MM.1S (cell line): ENCODE data around the gene PKIG.

Source experiments
- DNase-seq: peaks from one replicate; pipeline ENCODE4 v3.0.0-alpha.2; 2015
- H2AFZ ChIP-seq: fragments of 300-600 bp; sonication (generic); 2 replicates; pipeline ENCODE4 v1.6.0; 2016; ENCODE audit warnings: antibody characterized with exemption, low read length
- H3F3A ChIP-seq: fragments of 300-600 bp; sonication (generic); 2 replicates; pipeline ENCODE4 v1.6.1; 2016; ENCODE audit warnings: mild to moderate bottlenecking, antibody characterized with exemption, low read length, moderate library complexity, mixed read lengths; ENCODE audit not compliant: insufficient read depth
- H3K27ac ChIP-seq: fragments of 300-600 bp; sonication (generic); 2 replicates; pipeline ENCODE4 v1.5.1; 2016; ENCODE audit warnings: mild to moderate bottlenecking, low read length
- H3K27me3 ChIP-seq: fragments of 300-600 bp; sonication (generic); replicated peaks from 2 replicates; pipeline ENCODE4 v1.6.0; 2016; ENCODE audit warnings: low read length; ENCODE audit not compliant: insufficient read depth
- H3K36me3 ChIP-seq: fragments of 300-600 bp; sonication (generic); replicated peaks from 2 replicates; pipeline ENCODE4 v1.6.1; 2016; ENCODE audit warnings: mild to moderate bottlenecking, low read length, mixed read lengths; ENCODE audit not compliant: insufficient read depth
- H3K4me1 ChIP-seq: fragments of 300-600 bp; sonication (generic); 2 replicates; pipeline ENCODE4 v1.6.1; 2016; ENCODE audit warnings: low read length, mixed read lengths
- H3K4me2 ChIP-seq: fragments of 300-600 bp; sonication (generic); 2 replicates; pipeline ENCODE4 v1.6.0; 2016; ENCODE audit warnings: low read depth, low read length
- H3K4me3 ChIP-seq: fragments of 300-600 bp; sonication (generic); 2 replicates; pipeline ENCODE4 v1.5.1; 2016; ENCODE audit warnings: low read length, mixed read lengths
- H3K79me2 ChIP-seq: fragments of 300-600 bp; sonication (generic); 2 replicates; pipeline ENCODE4 v1.6.1; 2016; ENCODE audit warnings: mixed run types, low read length, mixed read lengths
- H3K9ac ChIP-seq: fragments of 300-600 bp; sonication (generic); 2 replicates; pipeline ENCODE4 v1.6.1; 2016; ENCODE audit warnings: low read length, mixed read lengths
- H3K9me2 ChIP-seq: fragments of 300-600 bp; sonication (generic); replicated peaks from 2 replicates; pipeline ENCODE4 v1.6.1; 2016; ENCODE audit warnings: mild to moderate bottlenecking, low read length, mixed read lengths; ENCODE audit not compliant: insufficient read depth
- H3K9me3 ChIP-seq: fragments of 300-600 bp; sonication (generic); replicated peaks from 2 replicates; pipeline ENCODE4 v1.6.1; 2016; ENCODE audit warnings: mild to moderate bottlenecking, low read length, mixed read lengths; ENCODE audit not compliant: insufficient read depth
- H4K20me1 ChIP-seq: fragments of 300-600 bp; sonication (generic); 2 replicates; pipeline ENCODE4 v1.6.1; 2016; ENCODE audit warnings: mild to moderate bottlenecking, low read length, moderate library complexity, mixed read lengths; ENCODE audit not compliant: insufficient read depth
- CTCF ChIP-seq: fragments of 300-600 bp; sonication (generic); IDR thresholded peaks from 2 replicates; pipeline ENCODE4 v1.5.1; 2016; ENCODE audit warnings: antibody characterized with exemption, low read length, mixed read lengths
- EZH2 ChIP-seq: fragments of 300-600 bp; sonication (generic); optimal IDR thresholded peaks from 2 replicates; pipeline ENCODE3; 2017; ENCODE audit warnings: low read depth, mild to moderate bottlenecking, antibody characterized with exemption, low read length, mixed read lengths
- EZH2phosphoT487 ChIP-seq: fragments of 300-600 bp; sonication (generic); IDR thresholded peaks from 2 replicates; pipeline ENCODE4 v1.6.1; 2018; ENCODE audit warnings: antibody characterized with exemption, low read length

The PKIG gene

GRCh38 chr20:44629017-44629385 is 46.6 kb downstream of the PKIG start:
- Histone ChIP-seq H3K4me1 (no peaks in the 10 kb centered on the region), H3K27me3 (no peaks in the 10 kb centered on the region), H3K4me2 (no peak overlapping the region), H3K9ac (no peak overlapping the region), H3K9me3 (no peaks in the 10 kb centered on the region), H3K9me2 (no peaks in the 10 kb centered on the region), H3K27ac (no peak overlapping the region), H4K20me1 (no peaks in the 10 kb centered on the region), H3K36me3 (peaks cover 26% of the 10 kb centered on the region), H3K4me3 (no peak overlapping the region), H3K79me2 (peaks cover 35% of the 10 kb centered on the region; the same call in 1 of the 2 replicates), H2AFZ (no peak overlapping the region), H3F3A (no peaks in the 10 kb centered on the region)
- TF ChIP-seq EZH2phosphoT487 (no peak), CTCF (no peak), EZH2 (no peak)
- no peak for DNase-seq

GRCh38 chr20:44629542-44629941 is 47.2 kb downstream of the PKIG start:
- Histone ChIP-seq H3K9me2 (no peaks in the 10 kb centered on the region), H3K4me3 (no peak overlapping the region), H3K9me3 (no peaks in the 10 kb centered on the region), H3K4me2 (no peak overlapping the region), H3F3A (no peaks in the 10 kb centered on the region), H3K9ac (no peak overlapping the region), H3K79me2 (peaks cover 32% of the 10 kb centered on the region; the same call in 1 of the 2 replicates), H4K20me1 (no peaks in the 10 kb centered on the region), H3K36me3 (peaks cover 21% of the 10 kb centered on the region), H2AFZ (no peak overlapping the region), H3K4me1 (no peaks in the 10 kb centered on the region), H3K27me3 (no peaks in the 10 kb centered on the region), H3K27ac (no peak overlapping the region)
- TF ChIP-seq EZH2 (no peak), CTCF (no peak), EZH2phosphoT487 (no peak)
- DNase-seq: no peak

- Histone ChIP-seq H3K79me2 (peaks cover 28% of the 10 kb centered on the region; the same call in 1 of the 2 replicates), H2AFZ (no peak overlapping the region), H4K20me1 (no peaks in the 10 kb centered on the region)
Observed at GRCh38 chr20:44630297-44630696, 47.9 kb downstream of the PKIG start.

More at GRCh38 chr20:44630297-44630696, 47.9 kb downstream of the PKIG start:
- H3K27ac ChIP-seq: no peak overlapping the region
- H3K4me3 ChIP-seq: no peak overlapping the region
- H3K9me3 ChIP-seq: no peaks in the 10 kb centered on the region
- no peak overlapping the region for H3K9ac ChIP-seq
- DNase-seq: no peak
- no peaks in the 10 kb centered on the region for H3K27me3 ChIP-seq
- peaks cover 18% of the 10 kb centered on the region for H3K36me3 ChIP-seq
- H3K4me2 ChIP-seq: no peak overlapping the region
- no peaks in the 10 kb centered on the region for H3K4me1 ChIP-seq
- no peaks in the 10 kb centered on the region for H3F3A ChIP-seq
- TF ChIP-seq EZH2phosphoT487: no peak
- no peak for TF ChIP-seq EZH2
- no peak for TF ChIP-seq CTCF
- H3K9me2 ChIP-seq: no peaks in the 10 kb centered on the region
